Esophagus squamous epithelium (tissue), 4 donors: Measurements from ENCODE around the gene EPB41L1.

ENCODE experiments used
- CTCF ChIP-seq, 6 experiments: fragments of 450-650 bp in 4 of 6; fragments of 200-600 bp in 2 of 6; sonication (generic) in 2 of 6; IDR thresholded peaks; one replicate each; pipeline ENCODE4 v1.5.1; 2016 to 2019; ENCODE audit warnings: antibody characterized with exemption in 6 of 6, mild to moderate bottlenecking in 4 of 6, moderate library complexity in 4 of 6
- POLR2A ChIP-seq, 4 donors: fragments of 450-650 bp; IDR thresholded peaks; one replicate each; pipeline ENCODE4 v1.6.1; 2017; ENCODE audit warnings: antibody characterized with exemption in 4 of 4, mild to moderate bottlenecking in 4 of 4, moderate library complexity in 3 of 4

GRCh38 chr20:36152261-36152660 lies 2.3 kb upstream of the EPB41L1 start:
- TF ChIP-seq POLR2A (IDR thresholded peaks at IDR 0.05) (no peak), CTCF (IDR thresholded peaks at IDR 0.05) (no peak)
